NOMO-1 treated with dmso at 0.1 percent for 144 hours (cell line): Measurements from ENCODE around the gene PDK2.
"Not testable (repeated sequence)": the region's sequence is repeated elsewhere in the genome, so short reads cannot be mapped to it uniquely, and the experiment has no call there.

Experiments used
- DNase-seq: peaks from one replicate; lab custom pipeline; 2025; ENCODE audit not compliant: unreplicated experiment; lab: John Stamatoyannopoulos, UW

Gene PDK2

DNA sequence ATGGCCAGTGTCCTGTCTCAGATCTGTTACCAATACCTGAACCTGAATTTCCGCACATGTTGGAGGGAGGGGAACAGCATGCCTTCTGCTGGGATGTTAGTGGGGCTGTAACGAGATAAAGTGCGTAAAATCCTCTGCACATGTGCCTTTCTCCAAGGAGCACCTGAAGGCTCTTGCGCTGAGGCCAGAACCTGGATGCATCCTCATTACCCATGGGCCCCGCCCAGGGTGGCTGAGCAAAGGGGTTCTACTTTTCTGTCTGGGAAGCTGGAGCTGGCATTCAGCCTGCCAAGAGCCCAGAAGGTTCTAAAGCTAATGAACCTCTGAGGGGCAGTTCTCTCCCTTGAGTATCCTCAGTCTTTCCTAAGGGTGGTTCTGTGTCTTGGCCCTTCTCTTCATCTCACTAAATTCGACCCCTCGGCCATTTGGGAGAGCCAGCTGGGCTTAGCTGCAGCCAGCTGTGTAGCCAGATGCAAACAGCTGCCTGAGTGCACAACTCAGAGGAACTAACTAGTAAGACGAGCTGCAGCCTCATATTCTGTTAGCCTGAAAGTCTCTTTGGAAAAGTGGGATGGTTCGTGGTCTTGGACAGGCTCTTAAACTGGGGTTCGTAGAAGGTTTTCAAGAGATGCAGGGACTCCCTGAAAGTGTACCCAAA lies 36.7 kb upstream of the PDK2 start:
- DNase-seq = no peak

DNA sequence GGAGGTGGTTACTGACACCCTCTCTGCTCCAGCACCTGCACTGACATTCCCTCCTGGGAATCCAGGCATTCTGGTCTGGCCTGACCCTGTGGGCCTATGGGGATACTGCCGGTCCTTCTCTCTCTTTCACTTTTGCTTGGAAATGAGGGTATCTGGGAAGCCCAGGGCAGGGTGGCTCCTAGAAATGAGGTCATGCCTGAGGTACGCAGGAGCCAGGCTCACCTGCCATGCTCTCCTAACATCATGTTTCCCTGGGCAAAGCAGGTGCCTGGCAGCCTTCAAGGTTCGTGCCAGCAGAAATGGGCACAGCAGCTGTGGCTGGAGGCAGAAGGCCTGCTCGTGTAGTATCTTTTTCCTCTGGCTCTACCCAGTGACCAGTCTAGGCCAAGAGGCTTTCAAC lies 35.9 kb upstream of the PDK2 start:
- DNase-seq = no peak

DNA sequence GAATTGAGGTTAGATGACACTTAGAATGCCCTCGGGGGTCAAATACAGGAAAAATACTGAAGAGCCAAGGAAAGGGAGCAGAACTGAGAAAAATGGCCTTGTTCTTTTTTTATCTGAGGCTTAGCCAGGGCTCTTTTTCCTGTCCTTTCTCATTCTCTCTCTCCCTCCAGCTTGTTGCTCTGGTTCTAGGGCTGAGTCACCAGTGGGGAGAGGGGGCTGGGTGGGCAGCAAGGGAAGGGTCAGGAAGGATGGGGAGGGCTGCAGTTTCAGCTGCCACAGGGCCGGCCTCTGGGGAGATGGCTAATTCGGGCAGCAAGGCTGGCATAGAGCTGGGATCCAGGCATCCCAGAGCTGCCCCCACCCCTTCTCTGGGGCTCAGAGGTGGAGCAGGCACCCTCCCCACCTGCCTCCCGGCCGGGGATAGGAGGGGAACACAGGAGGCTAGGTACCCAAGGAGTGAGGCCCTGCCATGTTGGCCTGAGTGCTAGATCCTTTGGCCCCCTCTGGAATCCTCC lies 35.3 kb upstream of the PDK2 start:
- DNase-seq = no peak

DNA sequence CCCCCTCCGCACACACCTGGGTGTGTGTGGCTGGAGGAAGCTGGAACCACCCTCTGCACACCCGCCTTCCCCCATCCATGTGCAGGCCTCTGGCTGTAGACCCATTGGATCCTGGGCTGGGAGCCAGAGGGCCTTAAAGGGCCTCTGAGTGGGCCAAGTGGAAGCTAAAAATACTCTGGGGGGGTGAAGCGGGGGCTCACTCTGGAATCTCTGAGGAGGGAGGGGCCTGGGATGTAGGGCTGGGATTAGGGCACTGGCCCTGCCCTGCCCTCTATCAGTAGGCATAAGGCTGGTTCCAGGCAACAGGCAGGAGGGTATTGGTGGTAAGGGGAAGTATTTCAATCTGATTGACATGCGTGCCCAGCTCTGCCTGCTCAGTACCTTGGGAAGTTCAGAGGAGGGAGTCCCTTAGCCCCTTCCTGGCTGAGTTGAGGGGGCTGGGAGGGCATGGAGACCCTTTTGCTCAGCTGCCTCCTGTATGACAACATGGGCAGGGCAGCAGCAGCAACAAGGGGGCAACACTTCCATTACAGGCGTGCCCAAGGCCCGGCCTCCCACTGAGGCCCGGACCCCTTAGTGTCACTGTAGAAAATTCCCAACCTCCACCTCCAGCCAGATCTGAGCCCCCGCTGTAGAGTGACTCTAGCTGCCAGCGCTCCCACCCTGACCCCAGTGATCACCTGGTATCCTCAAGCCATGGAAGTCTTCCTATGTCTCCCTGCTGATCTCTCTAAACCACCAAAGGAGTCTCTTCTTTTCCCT lies 34.0 kb upstream of the PDK2 start:
- no peak for DNase-seq

DNA sequence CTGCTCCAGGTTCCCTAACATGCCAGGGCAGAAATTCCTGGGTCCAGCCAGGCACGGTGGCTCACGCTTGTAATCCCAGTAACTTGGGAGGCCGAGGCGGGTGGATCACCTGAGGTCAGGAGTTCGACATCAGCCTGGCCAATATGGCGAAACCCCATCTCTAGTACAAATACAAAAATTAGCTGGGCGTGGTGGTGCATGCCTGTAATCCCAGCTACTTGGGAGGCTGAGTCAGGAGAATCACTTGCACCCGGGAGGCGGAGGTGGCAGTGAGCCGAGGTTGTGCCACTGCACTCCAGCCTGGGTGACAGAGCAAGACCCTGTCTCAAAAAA lies 33.5 kb upstream of the PDK2 start:
- DNase-seq = not testable (repeated sequence)

DNA sequence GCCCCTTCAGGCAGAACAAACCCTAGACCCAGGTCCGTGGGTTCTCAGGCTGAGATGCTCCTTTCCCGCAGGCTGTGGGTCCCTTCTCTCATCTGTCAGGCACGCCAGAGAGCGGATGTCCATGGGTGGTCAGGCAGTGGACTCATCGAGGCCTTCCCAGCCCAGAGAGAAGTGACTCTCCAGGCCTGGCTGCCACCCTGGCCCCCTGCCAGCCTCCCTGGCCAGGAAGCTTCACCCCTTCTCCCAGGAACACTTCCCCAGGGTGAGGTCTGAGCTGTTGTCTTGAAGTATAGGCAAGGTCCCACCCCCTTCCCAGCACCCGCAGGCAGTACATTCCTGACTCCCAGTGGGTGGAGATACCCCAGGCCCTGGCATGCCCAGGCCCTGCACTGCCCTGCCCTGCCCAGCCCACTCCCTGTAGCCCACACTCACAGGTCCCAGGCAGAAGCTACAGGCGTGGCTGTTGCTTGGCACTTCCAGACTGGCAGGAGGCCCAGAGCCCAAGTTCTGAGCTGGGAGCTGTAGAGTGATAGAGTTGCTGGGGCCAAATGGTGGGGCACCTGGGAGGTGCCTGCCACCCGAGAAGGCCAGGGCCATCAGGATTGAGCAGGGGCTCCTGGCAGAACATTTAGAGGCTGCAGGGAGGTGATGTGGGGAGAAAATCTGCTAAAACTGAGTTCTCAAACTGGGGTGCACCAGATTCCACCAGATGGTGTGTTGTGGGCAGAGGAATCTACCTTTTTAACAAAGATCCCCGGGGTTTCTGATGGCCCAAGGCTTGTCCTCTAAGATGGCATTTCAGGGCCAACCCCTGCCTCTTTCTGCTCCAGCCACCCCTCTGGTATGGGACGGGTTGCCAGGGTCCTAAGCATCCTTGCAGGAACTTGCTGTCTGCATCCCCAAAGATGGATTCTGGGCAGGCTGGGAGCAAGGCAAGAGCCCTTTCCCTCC lies 32.6 kb upstream of the PDK2 start:
- no peak for DNase-seq

DNA sequence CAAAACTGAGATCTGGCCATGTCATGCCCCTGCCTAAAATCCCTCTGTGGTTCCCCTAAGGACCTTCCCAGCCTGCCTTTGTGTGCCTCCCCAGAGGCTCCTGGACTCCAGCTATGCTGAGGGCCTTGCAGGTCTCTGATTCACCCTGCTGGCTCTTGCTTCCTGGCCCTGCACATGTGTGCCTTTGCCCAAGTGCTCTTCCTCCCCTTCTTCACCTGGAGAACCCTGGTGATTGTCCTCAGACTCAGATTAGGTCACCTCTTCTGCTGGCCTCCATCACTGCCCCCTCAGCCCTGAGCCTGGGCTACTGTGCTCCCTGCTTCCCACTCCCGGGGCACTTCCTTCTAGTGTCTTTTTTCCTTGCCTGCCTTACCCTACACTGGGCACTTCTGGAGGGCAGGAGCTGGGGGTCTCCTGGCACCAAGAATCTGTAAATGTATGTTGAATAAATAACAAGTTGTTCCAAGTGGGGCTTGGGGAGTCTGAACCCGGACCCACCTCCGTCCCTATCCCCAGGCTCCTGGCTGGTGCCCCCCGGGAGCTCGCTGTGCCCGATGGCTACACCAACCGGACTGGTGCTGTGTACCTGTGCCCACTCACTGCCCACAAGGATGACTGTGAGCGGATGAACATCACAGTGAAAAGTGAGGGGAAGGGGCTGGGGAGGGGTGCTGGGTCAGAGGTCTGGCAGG lies 31.4 kb upstream of the PDK2 start:
- DNase-seq = no peak

DNA sequence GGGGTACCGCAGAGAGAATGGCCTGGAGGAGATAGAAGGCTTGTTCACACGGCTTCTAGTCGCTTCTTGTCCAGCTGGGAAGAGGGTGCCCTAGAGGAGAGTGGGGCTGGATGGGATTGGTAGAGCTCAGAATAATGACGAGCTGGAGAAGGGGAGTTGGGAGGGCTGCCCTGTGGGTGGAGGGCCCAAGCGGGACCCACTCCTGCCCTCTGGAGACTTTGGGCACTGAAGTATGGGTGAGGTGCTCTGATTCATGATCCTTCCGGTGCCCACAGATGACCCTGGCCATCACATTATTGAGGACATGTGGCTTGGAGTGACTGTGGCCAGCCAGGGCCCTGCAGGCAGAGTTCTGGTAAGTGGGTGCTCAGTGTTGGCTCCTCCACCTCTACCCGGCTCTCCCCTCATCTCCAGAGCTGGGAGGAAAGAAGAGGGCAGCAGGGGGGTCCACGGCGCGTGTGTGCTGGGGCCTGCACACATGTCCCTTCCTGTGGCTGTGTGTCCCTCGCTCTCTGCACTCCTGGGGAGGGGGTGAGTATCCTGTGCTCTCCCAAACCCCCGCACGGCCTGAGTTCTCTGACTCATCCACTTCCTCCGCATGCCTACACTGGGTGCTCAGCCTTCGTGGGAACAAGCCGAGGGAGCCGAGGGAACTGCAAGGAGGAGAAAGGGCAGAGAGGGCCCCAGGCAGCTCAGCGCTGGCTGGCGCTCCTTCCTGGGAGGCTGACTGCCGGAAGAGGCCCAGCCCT lies 30.7 kb upstream of the PDK2 start:
- no peak for DNase-seq

DNA sequence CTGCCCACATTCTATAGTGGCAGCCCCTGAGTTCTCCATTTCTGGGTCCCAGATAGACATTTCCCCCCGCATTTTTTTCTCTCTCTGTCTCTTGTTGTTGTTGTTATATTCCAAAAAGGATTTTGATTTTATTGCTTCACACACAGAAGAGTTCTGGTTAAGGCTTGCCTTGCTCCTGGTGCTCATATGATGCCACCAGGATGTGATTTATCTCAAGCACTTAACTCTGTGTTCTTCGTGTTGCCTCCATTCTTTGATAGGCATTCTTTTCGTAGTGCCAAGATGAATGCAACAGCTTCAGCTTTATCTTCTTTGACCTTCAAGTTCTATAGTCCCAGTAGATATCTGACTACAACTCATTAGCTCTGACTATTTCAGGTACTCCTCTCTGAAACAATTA lies 30.1 kb upstream of the PDK2 start:
- DNase-seq = no peak

DNA sequence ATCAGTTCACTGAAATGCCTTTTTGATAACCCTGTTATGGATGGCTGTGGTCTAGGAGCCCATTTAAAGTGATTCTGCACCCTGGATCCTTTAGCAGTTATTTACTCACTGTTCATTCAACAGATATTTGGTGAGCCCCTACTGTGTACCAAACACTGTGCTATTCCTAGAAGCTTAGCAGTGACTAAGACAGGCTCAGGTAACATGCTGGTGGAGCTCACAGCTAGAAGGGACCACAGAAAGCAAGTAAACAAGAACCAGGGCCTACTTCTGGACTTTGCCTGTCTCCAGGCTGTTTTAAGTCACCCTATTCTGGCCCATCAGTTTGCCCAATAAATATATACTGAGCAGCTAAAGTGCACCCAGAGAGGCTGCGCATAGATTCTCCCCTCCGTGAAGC lies 28.2 kb upstream of the PDK2 start:
- DNase-seq = no peak

DNA sequence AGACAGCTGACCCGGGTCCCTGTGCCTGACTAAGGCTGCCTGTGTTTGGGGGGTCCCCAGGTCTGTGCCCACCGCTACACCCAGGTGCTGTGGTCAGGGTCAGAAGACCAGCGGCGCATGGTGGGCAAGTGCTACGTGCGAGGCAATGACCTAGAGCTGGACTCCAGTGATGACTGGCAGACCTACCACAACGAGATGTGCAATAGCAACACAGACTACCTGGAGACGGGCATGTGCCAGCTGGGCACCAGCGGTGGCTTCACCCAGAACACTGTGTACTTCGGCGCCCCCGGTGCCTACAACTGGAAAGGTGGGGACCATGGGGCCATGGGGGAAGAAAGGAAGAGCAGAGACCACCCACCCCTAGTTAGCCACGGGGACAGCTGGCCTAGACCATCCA lies 27.2 kb upstream of the PDK2 start:
- no peak for DNase-seq

DNA sequence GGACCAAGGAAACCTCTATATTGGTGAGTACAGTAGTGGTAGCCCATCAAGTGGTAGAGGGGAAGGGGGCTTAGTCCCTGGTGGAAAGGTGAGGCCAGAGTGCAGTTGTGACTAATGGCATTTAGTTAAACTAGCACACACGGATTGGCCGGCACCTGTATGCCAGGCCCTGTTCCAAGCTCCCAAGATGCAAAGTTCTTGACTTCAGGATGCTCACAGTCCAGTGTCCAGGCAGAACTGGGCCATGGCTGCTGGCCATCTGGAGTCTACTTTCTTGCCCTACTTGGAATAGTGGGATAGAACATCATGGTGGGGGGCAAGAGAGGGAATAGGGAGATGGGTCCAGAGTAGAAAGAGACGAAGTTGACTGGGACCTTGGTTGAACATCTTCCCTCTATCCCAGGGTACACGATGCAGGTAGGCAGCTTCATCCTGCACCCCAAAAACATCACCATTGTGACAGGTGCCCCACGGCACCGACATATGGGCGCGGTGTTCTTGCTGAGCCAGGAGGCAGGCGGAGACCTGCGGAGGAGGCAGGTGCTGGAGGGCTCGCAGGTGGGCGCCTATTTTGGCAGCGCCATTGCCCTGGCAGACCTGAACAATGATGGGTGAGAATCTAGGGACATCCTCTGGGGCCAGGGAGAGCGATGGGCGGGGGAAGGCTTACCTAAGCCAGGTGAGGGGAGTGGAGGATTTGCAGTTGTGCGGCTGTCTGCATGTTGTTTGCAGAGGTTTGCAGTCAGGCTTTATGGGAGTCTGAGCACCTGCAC lies 24.1 kb upstream of the PDK2 start:
- DNase-seq = no peak

DNA sequence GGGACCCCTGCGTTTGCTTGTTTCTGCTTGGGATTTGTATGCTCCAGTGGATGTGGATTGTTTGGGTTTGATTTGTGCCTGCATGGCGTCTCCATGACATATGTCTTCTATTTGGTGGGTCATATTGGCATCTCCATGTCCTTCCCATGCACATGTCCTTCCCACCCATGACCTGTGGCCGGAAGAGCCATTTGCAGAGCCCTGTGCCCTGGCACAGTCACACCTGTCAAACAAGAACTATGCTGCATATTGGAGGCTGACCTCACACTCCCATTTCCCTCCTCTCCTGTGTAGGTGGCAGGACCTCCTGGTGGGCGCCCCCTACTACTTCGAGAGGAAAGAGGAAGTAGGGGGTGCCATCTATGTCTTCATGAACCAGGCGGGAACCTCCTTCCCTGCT lies 23.5 kb upstream of the PDK2 start:
- DNase-seq = no peak

DNA sequence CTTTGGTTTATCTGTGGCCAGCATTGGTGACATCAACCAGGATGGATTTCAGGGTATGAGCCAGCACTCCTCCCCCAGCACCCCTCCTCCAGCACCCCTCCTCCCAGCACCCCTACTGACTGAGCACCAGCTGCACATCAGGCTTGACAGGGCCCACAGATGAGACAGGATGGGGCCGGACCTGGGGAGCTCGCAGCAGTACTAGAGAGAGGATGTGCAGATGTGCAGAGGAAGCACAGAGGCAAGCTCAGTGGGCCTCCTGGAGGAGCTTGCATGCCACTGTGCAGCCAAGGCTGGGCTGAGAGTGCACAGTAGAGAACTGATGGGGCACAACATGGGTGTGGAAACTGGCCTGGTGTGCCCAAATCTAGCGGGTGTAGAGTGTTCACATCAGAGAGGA lies 23.0 kb upstream of the PDK2 start:
- DNase-seq = no peak

DNA sequence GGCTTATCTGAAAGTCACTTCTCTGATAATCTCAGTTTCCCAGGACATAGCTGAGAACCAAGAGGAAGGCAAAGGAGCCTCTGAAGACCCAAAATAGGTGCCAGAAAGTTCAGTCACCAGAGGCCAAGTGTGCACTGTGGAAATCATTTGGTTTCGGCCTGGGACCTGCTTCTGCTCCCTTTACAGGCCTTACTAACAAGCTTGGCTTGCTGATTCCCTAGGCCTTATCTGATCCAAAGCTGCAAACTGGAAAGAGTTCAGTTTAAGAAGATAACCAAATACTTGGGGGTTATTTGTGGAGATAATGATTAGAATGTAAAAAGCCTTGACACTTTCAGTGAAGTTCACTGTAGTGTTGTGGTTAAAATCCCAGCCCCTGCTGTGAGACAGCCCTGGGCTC lies 22.2 kb upstream of the PDK2 start:
- no peak for DNase-seq

DNA sequence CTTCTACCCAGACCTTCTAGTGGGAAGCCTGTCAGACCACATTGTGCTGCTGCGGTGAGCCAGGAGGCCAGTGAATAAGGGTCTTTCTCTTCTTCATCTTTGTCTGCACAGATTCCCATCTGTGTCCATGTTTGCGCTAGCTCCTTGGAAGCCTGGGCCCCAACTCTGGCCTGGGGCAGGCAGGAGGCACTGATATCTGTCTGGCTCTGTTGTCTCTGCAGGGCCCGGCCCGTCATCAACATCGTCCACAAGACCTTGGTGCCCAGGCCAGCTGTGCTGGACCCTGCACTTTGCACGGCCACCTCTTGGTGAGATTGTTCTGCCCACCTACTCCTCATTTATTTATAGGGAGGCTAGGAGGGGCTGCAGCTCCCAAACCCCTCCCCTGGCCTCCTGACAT lies 20.9 kb upstream of the PDK2 start:
- DNase-seq = no peak

DNA sequence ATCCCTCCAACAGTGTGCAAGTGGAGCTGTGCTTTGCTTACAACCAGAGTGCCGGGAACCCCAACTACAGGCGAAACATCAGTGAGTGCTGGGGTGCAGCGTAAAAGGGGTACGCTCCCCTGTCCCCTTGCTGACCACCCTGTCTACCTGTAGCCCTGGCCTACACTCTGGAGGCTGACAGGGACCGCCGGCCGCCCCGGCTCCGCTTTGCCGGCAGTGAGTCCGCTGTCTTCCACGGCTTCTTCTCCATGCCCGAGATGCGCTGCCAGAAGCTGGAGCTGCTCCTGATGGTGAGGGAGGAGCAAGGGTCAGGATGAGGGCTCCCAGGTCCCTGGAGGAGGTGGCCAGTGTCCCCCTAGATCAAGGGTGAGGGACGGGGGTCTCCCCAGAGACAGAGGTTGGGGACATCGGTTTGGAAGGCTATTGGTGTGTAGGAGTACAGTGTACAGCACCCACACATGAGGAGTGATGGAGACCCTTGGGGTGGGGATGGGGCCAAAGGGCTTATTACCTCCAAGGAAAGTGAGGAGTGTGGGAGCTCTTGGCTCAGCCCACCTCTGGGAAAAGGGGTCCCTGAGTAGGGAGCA lies 19.6 kb upstream of the PDK2 start:
- DNase-seq = no peak

DNA sequence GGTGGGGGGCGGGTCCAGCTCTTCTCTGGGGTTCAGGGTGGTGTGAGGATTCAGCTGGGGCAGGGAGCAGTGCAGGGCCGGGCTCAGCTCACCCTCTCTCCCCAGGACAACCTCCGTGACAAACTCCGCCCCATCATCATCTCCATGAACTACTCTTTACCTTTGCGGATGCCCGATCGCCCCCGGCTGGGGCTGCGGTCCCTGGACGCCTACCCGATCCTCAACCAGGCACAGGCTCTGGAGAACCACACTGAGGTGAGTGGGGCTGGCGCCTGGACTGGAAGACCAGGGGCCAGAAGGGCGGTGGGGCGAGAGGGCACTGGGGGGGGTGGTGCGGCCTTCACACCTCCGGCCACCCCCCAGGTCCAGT lies 18.9 kb upstream of the PDK2 start:
- DNase-seq = no peak

DNA sequence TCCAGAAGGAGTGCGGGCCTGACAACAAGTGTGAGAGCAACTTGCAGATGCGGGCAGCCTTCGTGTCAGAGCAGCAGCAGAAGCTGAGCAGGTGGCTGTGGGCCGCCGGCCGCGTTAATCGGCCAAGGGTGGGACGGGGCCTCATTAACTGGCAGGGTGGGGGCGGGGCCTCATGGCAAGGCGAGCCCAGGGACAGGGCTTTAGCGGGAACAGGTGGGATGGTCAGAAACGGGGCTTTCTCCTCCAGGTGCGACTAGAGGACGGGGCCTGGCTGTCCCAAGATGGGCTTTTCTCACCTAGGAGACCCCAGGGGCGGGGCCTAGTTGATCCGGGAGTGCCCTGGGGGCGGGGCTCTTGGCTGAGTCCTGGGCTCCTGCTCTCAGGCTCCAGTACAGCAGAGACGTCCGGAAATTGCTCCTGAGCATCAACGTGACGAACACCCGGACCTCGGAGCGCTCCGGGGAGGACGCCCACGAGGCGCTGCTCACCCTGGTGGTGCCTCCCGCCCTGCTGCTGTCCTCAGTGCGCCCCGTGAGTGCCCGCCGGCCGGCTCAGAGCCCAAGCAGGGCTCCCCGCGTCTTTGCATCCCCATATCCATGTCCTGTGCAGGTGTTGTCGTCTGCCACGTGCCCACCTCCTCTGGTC lies 18.4 kb upstream of the PDK2 start:
- no peak for DNase-seq
